ENCODE results near the gene OCA2. TPM values are rescaled to one million over a fixed set of nuclear protein-coding genes. Genes with fewer than 3 reads are reported as not detected.

OCA2 gene
- total RNA-seq, 2 experiments from 2014 or later: not detected

DNA sequence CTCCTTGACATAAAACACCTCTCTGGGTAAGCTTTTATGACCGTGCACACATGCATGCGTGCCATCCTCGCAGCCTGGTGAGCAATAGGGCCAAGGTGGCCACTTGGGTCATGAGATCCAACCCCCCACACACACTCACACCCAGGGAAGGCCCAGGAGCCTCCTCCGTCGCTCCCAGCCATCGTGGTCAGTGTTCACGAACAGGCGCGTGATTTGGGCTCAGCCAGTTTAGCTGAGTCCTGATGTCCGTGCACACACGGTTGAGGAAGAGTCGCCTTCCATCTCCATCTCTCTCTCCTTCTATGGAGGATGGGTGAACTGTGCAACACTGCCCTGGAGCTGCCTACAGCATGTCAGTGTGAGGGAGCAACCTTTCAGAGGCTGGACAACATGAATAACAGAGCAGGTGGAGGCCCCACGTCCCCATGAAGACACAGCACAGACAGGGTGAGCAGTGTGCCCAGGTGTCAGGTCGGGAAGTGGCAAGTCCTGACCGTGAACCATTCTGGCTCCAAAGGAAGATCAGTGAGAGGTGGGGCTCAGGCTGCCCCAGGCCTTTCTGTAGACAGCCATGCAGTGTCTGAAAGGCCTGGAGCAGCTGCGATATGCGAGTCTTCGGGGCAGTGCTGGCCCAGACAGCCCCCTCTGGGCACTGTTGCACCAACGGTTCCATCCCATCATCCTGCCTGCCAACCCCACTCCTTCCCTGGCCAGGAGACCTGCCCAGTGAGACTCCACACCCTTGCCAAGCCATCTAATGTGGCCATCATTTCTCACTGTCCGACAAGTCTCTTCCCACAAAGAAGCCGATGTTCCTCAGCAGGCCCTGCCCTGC, 253.4 kb downstream of the OCA2 start:
- Mint-ChIP-seq H3K4me1 (no peaks in the 10 kb centered on the region), H3K4me3 (no peak overlapping the region), H3K27ac (no peak overlapping the region), H3K9me3 (peaks cover 13% of the 10 kb centered on the region), H3K36me3 (ENCODE audit: low read depth) (no peaks in the 10 kb centered on the region), H3K27me3 (no peaks in the 10 kb centered on the region)
- CTCF ChIA-PET: no interaction called here
- POLR2A ChIA-PET: no interaction called here
- no peak for DNase-seq

DNA sequence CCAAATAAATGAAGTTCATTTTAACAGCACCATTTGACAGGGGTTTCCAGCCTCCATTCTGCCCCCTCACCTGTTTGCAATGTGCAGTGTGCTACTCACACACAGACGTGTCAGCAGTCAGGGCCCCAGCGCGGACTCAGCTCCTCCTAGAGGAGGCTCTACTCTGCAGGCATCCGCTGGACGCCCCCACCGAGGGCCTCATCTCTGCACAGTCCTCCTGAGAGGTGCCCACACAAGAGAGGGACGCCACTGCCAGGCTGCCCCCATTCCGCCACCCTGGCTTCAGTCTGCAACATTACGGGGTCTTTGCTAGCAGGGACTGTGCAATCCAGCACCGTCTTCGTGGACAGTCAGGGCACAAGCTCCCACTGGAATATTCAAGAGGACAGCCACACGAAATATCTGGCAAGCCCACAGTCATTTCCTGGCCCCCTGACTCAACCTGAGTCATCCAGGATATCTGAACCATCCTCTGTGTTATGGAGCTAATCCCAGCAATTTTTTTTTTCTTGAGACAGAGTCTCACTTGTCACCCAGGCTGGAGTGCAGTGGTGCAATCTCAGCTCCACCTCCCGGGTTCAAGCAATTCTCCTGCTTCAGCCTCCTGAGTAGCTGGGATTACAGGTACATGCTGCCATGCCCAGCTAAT, 255.0 kb downstream of the OCA2 start:
- H3K27ac Mint-ChIP-seq: no peak overlapping the region
- peaks cover 8% of the 10 kb centered on the region for H3K9me3 Mint-ChIP-seq
- DNase-seq: no peak
- no peaks in the 10 kb centered on the region for H3K4me1 Mint-ChIP-seq
- no peaks in the 10 kb centered on the region for H3K36me3 Mint-ChIP-seq (ENCODE audit: low read depth)
- no peaks in the 10 kb centered on the region for H3K27me3 Mint-ChIP-seq
- CTCF ChIA-PET: no interaction called here
- H3K4me3 Mint-ChIP-seq: no peak overlapping the region
- POLR2A ChIA-PET: no interaction called here

DNA sequence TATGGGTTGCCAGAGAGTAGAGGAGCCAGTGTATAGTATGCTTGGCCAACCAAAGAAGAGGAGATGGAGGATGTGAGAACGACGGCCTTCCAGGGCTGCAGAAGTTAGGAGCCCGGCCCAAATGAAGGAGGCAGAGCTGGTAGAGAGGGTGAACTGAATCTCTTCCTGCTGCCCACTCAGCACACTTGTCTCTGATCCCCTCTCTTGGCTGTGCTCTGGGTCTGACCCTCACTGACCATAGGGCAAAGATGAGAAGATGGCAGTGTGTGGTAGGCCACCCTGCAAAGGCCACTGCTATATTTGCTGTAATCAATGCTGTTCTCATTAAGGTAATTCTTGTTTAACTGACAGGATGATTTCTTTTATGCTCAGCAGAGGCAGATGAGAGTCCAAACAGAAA, 256.0 kb downstream of the OCA2 start:
- peaks cover 6% of the 10 kb centered on the region for H3K9me3 Mint-ChIP-seq
- no peaks in the 10 kb centered on the region for H3K4me1 Mint-ChIP-seq
- ChIA-PET CTCF (no interaction called here), POLR2A (no interaction called here)
- H3K27me3 Mint-ChIP-seq: no peaks in the 10 kb centered on the region
- no peak for DNase-seq
- no peak overlapping the region for H3K4me3 Mint-ChIP-seq
- no peak overlapping the region for H3K27ac Mint-ChIP-seq
- no peaks in the 10 kb centered on the region for H3K36me3 Mint-ChIP-seq (ENCODE audit: low read depth)

DNA sequence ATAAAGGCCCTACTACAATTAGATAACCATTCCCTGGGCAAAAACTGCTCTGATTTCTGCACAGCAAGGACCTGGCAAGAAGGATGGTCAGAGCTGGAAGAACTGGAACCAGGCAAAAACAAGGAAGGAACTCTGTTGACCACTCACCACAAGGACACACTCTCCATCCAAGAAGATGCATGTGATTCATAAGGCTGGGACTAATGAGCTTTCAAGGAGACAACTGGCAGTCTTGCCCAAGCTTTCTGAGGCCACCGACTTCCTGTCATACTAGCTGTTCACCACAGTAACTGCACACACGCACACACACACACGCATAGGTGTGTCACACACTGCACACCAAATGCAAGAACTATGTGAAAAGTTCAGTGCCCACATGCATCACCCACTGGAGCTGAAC, 256.6 kb downstream of the OCA2 start:
- H3K4me3 Mint-ChIP-seq: no peak overlapping the region
- POLR2A ChIA-PET: no interaction called here
- H3K27ac Mint-ChIP-seq: no peak overlapping the region
- CTCF ChIA-PET: no interaction called here
- H3K9me3 Mint-ChIP-seq: peaks cover 3% of the 10 kb centered on the region
- DNase-seq: no peak
- no peaks in the 10 kb centered on the region for H3K36me3 Mint-ChIP-seq (ENCODE audit: low read depth)
- H3K4me1 Mint-ChIP-seq: no peaks in the 10 kb centered on the region
- H3K27me3 Mint-ChIP-seq: no peaks in the 10 kb centered on the region

DNA sequence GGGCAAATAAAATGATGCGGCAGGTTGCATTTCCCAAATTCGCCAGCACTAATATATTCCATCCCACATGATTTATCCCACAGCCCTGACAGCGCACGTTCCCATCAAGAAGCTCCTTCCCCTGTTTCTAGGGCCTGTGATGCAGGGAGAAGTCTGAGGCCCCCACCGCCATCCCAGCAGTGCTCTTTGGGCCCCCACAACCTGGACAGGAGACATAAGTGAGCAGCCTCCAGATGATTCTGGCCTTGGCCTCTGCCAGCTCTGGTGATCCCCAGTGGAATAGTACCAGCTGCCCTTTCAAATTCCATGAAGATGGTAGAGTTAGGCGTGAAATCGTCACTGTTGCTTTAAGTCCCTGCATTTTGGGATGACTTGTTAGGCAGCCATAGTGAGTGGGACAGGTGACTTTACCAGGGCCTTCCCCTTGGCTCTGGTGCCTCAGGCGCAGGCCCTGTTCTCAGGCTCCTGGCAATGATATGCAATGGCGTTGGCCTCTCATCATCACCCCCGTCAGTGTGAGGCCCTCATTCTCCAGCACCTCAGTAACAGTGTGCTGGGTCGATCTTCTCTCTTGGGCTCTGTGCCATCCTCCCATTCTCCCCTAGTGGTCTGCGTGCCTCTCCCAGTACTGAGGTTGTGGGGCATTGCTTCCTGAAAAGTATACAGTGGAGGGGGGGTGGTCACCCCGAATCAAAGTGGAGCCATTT, 263.7 kb downstream of the OCA2 start:
- DNase-seq: no peak
- Mint-ChIP-seq H3K4me1 (no peaks in the 10 kb centered on the region), H3K4me3 (no peak overlapping the region), H3K27me3 (no peaks in the 10 kb centered on the region), H3K27ac (no peak overlapping the region), H3K9me3 (no peaks in the 10 kb centered on the region), H3K36me3 (ENCODE audit: low read depth) (no peaks in the 10 kb centered on the region)
- ChIA-PET CTCF (no interaction called here), POLR2A (no interaction called here)

DNA sequence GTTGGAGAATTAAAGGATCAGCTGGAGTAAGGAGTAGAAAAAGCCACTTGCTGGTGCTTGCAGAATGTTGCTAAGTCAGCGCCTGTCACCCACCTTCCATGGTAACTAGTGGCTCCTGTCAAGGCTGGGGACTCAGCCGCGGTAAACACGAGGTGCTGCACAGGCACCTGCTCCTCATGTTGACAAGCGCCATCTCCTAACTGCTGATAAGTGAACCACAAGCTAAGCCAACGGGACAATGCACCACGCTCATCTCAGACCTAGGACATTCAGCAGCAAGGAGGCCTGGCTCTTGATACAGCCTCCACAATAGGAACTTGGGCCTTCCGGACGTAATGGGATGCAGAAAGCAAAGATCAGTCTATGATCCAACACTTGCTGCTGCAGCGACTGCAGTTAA, 264.4 kb downstream of the OCA2 start:
- H3K4me1 Mint-ChIP-seq: no peaks in the 10 kb centered on the region
- no peaks in the 10 kb centered on the region for H3K9me3 Mint-ChIP-seq
- DNase-seq: no peak
- no peaks in the 10 kb centered on the region for H3K36me3 Mint-ChIP-seq (ENCODE audit: low read depth)
- no peak overlapping the region for H3K27ac Mint-ChIP-seq
- H3K4me3 Mint-ChIP-seq: no peak overlapping the region
- ChIA-PET POLR2A (no interaction called here), CTCF (no interaction called here)
- H3K27me3 Mint-ChIP-seq: no peaks in the 10 kb centered on the region

DNA sequence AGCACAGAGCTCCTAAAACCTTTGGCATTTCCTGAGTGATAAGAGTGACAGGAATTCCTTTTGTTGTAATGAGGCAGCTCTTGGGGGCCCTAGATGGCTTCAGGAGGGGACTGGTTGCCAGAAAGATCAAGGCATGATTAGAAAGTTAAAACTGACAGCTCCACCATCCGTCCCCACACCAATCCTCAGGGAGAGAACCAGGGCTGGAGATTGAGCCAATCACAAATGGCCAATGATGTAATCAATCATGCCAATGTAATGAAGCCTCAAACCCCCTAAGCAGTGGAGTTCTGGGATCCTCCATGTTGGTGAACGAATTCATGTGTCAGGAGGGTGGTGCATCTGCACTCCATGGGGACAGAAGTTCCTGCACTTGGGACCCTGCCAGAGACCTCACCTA, 265.1 kb downstream of the OCA2 start:
- H3K4me3 Mint-ChIP-seq: no peak overlapping the region
- no peaks in the 10 kb centered on the region for H3K36me3 Mint-ChIP-seq (ENCODE audit: low read depth)
- no peaks in the 10 kb centered on the region for H3K27me3 Mint-ChIP-seq
- DNase-seq: no peak
- POLR2A ChIA-PET: no interaction called here
- H3K9me3 Mint-ChIP-seq: no peaks in the 10 kb centered on the region
- no peaks in the 10 kb centered on the region for H3K4me1 Mint-ChIP-seq
- CTCF ChIA-PET: no interaction called here
- H3K27ac Mint-ChIP-seq: no peak overlapping the region

DNA sequence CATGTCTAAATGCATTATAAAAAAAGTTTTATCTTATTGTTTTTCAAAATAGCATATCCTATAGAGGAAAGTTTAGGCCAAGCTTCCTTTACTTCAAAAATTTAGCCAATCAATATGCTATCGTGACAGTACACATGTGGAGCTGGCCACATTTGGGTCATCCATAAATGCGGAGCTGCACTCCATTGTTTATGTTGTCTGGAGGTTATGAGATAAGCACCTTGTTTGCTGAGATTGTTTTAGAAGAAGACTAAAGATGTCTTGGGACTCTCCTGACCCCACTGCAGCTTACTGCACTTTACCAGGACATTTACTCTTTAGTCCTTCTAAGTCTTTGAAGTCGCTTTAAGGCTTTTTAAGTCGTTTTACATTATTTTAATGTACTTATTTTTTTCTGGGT, 265.9 kb downstream of the OCA2 start:
- no peaks in the 10 kb centered on the region for H3K9me3 Mint-ChIP-seq
- H3K4me1 Mint-ChIP-seq: no peaks in the 10 kb centered on the region
- no peak overlapping the region for H3K4me3 Mint-ChIP-seq
- no peaks in the 10 kb centered on the region for H3K36me3 Mint-ChIP-seq (ENCODE audit: low read depth)
- no peaks in the 10 kb centered on the region for H3K27me3 Mint-ChIP-seq
- no peak for DNase-seq
- no peak overlapping the region for H3K27ac Mint-ChIP-seq
- ChIA-PET POLR2A (no interaction called here), CTCF (no interaction called here)

DNA sequence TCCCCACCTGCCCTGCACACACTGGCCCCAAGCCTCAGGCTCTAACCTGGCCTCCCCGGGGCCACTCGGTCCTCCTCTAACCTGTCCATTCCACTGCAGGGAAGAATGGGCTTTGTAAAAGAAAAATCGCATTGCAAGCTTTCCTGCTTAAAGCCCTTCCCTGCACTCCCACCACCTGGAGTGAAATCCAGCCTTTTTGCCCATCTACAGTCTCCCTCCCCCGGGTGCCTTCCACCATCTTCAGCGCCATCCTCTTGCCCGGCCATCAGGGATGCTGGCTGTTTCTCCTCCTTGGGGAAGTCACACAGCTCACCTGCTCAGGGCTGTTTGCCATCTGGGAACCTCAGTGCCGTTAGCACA, 266.9 kb downstream of the OCA2 start:
- H3K4me3 Mint-ChIP-seq: no peak overlapping the region
- H3K4me1 Mint-ChIP-seq: no peaks in the 10 kb centered on the region
- H3K36me3 Mint-ChIP-seq (ENCODE audit: low read depth): no peaks in the 10 kb centered on the region
- no peaks in the 10 kb centered on the region for H3K9me3 Mint-ChIP-seq
- H3K27ac Mint-ChIP-seq: no peak overlapping the region
- ChIA-PET POLR2A (no interaction called here), CTCF (no interaction called here)
- no peak for DNase-seq
- no peaks in the 10 kb centered on the region for H3K27me3 Mint-ChIP-seq

DNA sequence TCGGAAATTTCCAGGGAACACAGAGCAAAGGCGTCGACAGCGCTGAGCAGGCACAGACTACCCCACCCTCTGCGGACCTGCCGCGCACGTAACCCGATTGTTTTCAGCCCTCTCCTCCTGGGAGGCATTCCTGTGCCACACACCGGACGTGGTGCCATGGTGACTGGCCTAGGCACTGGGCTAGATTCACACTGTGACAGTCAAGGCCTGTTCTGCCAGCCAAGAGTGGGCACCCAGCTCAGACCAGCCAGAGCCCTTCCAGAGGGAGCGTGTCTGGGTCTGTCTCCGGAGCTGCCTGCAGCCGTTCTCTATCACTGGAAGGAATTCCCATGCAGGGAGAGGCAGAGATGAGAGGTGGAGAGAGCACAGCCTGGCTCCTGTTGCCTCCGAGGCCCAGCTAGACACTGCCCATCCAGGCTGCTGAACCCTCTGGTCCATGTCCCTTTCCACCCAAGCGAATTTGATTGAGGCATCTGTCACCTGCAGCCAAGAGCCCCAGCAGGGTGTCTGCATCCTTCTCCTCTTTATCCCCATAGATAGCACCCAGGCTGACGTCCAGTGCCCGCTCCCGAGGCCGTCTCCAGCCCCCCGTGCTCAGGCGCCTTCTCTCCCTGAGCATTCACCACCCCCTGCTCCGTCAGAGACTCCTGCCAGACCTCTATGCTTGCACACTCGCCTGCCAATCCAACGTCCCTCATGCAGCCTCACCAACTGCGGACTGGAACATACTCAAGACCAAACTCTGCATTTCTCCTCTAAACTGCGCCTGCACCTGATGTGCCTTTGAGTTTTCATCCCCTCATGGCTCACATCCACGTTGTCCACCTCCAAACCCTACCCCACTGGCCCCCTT, 267.5 kb downstream of the OCA2 start:
- H3K9me3 Mint-ChIP-seq: peaks cover 2% of the 10 kb centered on the region
- ChIA-PET CTCF (no interaction called here), POLR2A (no interaction called here)
- H3K27ac Mint-ChIP-seq: no peak overlapping the region
- no peaks in the 10 kb centered on the region for H3K36me3 Mint-ChIP-seq (ENCODE audit: low read depth)
- no peaks in the 10 kb centered on the region for H3K4me1 Mint-ChIP-seq
- no peaks in the 10 kb centered on the region for H3K27me3 Mint-ChIP-seq
- H3K4me3 Mint-ChIP-seq: no peak overlapping the region
- DNase-seq: no peak

DNA sequence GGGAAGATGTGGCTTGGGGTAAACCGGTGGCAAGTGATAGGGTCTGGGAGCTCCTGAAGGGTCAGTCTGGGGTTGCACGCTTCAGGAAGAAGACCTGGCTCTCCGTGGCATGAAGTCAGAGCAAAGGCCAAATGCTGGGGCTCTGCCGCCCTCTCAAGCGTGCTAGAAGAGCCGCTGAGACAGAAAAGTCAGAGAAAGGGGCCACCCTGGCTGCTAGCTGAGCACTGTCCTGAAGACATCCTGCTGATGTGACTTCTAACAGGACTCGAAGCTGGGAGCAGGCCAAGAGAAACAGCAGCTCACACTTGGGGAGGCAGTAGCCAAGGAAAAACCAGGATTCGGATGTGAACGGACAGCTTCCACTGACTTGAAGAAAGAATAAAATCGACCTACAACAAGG, 270.4 kb downstream of the OCA2 start:
- Mint-ChIP-seq H3K4me1 (no peaks in the 10 kb centered on the region), H3K27ac (no peak overlapping the region), H3K9me3 (peaks cover 2% of the 10 kb centered on the region), H3K27me3 (no peaks in the 10 kb centered on the region), H3K36me3 (ENCODE audit: low read depth) (no peaks in the 10 kb centered on the region), H3K4me3 (no peak overlapping the region)
- ChIA-PET POLR2A (no interaction called here), CTCF (no interaction called here)
- DNase-seq: no peak

DNA sequence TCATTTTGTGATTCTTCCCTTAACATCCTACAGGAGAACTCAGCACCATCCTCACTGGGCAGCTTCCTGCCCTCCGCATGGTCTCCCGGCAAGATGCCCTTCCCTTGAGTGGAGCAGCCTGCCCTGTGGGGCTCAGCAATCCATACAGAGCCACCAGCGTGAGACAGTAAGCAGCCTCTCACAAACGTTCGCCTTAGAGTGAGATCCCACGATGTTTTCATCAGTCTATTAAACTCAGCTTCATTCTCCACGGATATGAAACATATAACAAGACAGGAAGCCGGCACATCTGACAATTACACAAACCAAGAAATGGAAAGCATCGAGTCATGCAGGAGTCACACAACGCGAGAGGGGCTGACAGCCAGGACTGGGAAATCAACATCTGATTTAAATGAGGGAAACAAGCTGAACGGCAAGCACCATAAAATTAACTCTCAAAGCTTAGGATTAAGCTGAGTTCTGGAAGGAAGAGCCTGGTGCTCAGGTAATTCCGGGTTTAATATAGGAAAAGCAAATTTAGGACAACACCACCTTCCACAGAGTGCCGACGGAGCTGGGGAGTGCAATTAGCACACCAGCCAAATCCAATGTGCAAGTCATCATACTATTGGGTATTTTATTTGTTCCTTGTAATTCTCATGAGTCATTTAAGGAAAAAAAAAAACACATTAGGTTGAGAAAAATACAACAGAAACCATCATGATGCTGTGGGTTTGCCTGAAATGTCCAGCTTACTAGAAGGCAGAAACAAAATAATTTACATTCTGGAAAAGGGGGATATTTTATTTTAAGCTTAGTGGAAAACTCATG, 272.0 kb downstream of the OCA2 start:
- no peak for DNase-seq
- H3K4me1 Mint-ChIP-seq: no peaks in the 10 kb centered on the region
- H3K36me3 Mint-ChIP-seq (ENCODE audit: low read depth): no peaks in the 10 kb centered on the region
- H3K4me3 Mint-ChIP-seq: no peak overlapping the region
- ChIA-PET POLR2A (no interaction called here), CTCF (no interaction called here)
- peaks cover 2% of the 10 kb centered on the region for H3K9me3 Mint-ChIP-seq
- no peaks in the 10 kb centered on the region for H3K27me3 Mint-ChIP-seq
- H3K27ac Mint-ChIP-seq: no peak overlapping the region

DNA sequence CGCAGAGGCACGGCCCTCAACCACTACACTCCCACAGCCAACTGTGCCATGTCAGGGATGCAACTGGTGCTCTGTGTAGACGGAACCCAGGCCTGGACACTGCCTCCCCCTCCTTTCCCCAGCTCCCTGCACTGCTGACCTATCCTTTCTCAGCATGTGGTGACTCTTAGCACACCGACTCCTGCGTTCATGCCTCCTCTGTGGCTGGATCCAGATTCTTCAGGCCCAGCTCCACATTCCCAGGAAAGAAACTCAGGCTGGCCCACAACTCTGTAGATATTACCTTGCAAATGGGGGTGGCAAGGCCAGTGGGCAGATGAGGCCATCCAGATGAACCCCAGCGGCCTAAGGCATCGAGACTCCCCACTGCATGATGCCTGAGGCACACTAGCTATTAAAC, 272.7 kb downstream of the OCA2 start:
- H3K9me3 Mint-ChIP-seq: peaks cover 4% of the 10 kb centered on the region
- ChIA-PET CTCF (no interaction called here), POLR2A (no interaction called here)
- H3K27ac Mint-ChIP-seq: no peak overlapping the region
- no peaks in the 10 kb centered on the region for H3K27me3 Mint-ChIP-seq
- no peak overlapping the region for H3K4me3 Mint-ChIP-seq
- H3K36me3 Mint-ChIP-seq (ENCODE audit: low read depth): no peaks in the 10 kb centered on the region
- no peak for DNase-seq
- H3K4me1 Mint-ChIP-seq: no peaks in the 10 kb centered on the region

All from activated CD4-positive, alpha-beta memory T cell treated with anti-CD3 and anti-CD28 coated beads, Interleukin-2, amount 10 ng/mL, durations not matched to agents 7 days and 5 days (primary cell).